HG03097 (cell line): ENCODE results near the gene PPP2R3A.

Experiments used
- ATAC-seq: cut with Tn5 transposase; IDR thresholded peaks from one replicate; pipeline ENCODE4 v1.9.1; 2021; ENCODE audit not compliant: unreplicated experiment, low FRiP score

The PPP2R3A gene

DNA sequence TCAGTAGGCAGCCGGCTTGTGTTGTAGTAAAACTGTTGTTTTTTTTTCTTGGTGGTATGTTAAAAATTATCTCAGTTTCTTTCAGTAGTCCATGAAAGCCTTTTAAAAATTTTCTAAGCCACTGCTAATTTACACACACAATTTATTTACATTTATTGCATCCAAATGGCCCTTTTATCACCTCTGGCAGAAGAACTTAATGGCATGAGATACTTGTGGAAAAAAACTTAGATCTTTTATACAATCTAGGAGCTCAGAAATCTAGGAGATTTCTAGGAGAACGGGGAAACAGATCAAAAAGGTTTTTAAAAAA, 1.4 kb downstream of the PPP2R3A start:
- ATAC-seq = no peak

DNA sequence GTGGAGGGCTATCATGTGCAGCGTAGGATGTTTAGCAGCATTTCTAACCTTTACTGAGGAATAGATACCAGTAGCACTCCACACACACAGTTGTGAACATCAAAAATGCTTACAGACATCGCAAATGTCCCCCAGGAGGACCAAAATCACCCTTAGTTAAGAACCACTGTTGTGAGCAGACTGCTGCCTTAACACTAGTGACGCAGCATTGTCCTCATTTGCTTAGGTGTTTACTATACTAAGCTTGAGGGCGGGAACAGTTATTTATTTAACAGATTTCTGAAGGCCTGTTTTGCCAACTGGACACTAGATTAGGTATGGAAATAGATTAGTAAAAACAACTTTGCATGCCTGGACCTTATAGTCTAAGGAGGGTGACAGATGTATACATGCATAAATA, 2.3 kb downstream of the PPP2R3A start:
- no peak for ATAC-seq

DNA sequence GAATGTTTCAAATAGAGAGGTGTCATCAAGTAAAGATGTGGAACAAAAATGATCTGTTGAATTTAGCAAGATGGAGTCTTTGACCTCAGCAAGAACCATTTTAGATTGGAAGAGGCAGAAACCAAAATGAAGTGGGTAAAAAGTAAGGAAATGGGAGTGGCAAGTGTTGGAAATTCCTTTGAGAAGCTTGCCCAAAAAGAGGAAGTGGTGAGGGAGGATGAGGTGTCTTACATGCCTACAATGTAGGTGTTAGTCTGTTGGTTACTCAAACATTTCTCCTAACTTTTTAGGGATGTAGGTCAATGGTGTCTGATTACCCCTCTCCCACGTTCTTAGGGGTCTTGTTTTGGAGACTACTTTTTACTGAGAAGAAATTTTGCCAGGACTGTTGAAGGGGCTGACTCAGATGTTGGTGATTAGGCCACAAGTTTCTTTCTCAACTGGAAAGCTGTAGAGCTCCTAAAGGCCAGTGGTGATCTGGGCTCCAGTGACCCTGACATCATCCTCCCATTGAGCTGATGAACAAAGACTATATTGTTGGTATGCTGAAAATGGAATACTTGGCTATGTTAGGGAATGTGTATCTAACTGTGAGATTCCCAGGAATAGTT, 5.1 kb downstream of the PPP2R3A start:
- ATAC-seq = no peak

DNA sequence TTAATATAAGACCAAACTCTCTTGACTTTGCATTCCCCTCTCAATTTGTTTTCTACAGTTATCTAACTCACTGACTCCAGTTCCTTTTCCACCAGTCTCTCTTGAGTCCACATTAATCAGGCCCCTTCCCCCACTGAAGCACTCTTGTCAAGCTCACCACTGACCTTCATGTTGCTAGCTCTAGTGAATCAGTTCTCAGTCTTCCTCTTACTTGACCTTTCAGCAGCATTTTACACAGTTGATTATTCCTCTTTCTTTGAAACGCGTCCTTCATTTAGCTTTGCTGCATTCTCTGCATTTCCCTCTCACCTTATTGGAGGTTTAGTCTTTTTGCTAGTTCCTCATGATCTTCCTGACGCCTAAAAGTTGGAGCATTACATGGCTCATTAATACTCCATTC, 8.3 kb downstream of the PPP2R3A start:
- no peak for ATAC-seq

DNA sequence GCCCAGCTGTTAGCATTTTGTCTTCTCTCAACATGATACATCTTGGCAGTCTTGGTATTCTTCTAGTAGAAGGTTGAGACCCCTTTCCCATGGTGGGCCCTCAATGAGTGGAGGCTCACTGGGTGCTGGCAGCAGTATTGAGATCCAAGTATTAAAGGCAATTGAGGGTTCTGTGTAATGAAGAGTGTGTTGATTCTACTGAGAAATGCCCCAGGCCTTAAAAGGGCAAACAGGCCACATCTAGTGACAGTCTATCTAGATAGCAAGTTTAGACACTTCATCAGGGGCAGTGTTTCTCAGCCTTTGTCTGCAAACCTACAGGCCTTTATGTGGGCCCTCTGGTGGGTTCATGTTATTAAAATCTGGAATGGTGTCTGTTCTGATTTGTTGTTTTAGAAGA, 9.5 kb downstream of the PPP2R3A start:
- no peak for ATAC-seq

DNA sequence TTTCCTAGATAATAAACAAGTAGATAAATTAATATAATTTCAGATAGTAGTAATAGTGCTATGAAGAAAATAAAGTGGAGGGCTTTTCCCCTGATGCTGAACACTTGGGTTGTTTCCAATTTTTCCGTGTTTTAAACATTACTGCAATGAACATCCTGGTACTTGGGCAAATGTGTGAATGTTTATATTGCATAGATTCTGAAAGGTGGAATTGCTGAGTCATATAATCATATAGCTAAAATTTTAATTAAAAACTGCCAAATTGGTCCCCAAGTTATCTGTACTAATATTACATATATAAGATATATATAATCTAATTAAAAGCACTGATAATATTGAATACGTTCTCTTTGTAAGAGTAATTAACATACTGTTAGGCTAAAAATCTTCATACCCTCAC, 10.0 kb downstream of the PPP2R3A start:
- no peak for ATAC-seq

DNA sequence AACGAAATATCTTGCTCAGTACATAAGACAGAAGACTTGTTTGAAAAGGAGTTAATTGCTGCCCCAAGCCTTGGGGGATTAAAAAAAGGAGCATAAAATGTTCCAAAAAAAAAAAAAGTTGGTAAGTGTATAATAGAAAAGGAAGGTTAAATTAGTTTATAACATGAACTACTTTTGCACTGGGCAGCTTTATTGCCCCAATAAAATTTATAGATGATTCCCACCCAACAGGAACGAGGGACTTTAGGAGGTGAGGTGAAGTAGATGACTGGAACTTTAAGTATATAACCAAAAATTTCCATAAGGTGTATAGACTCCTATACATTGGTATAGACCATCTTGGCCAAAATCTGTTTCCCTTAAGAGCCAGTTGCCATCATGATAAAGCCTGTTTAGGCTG, 14.8 kb downstream of the PPP2R3A start:
- no peak for ATAC-seq

DNA sequence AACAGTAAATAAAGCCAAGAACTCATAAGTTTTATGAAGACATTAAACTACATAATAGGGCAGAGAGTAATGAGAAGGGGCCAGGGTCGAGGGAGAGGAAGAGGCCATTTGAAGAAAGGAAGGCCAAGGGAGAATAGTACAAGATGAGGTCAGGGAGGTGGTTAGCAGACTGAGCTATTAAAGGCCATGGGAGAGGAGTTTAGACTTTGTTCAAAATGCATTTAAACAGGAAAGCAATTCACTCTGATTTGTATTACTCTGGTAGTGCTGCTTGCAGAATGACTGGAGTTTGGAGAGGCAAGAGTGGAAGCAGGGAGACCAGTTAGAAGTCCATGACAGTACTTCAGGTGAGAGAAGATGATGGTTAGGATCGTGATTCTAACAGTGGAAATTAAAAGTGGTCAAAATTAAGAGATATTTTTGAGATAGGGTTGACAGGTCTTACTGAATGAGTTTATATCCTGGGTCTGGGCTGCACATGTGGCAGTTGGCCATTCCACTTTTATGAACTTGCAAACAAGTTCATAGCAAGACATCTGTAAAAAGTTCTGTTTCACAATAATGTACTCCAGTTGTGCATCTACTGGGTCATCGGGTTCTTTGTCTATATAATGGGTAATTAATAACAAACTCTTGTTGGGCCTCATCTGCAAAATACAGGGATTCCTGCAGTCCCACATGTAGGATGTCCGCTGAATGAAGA, 16.3 kb downstream of the PPP2R3A start:
- ATAC-seq = no peak

DNA sequence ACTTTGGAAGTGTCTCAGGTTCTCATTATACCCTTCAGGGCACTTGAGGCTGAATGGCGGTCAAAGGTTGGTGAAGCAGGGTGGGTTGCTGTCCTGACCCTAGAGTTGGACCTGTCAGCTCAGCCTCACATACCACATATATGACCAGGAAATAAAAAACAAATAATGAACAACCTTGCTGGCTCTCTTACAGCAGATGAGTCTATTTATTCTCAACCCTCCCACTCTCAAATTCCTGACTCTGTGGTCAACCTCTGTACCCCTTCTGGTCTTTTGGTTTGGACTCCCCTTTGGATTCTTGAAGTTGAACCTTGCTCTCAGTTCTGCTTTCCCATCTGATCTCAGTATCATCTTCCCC, 16.9 kb downstream of the PPP2R3A start:
- no peak for ATAC-seq

DNA sequence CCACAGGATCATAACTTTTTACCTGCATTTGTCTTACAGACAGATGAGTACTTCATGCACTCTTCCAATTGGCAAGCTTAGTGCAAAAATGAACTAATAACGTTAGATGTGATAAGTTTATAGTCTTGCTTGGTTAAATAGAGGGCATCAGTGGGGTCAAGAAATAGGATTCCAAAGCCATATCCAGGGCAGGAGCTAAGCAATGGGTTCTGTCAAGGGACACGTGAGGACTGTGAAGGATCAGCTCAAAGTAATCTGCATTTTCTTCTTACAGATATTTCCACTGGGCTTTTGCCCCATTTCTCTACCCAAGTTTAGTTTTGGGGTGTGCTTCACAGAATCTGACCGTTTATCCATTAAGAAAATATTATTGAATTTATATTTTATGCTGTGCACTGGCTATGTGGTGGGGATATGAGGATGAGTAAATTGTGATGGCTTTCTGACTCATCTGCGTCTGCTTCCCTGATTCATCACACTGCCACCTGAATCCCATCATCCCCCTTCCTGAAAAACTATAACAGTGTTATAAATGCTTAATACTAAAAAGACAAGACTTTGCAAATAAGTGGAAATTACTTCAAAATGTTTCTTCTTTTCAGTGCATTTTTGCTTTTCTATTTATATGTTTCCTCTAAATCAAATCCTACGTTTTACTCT, 17.5 kb downstream of the PPP2R3A start:
- ATAC-seq = no peak

DNA sequence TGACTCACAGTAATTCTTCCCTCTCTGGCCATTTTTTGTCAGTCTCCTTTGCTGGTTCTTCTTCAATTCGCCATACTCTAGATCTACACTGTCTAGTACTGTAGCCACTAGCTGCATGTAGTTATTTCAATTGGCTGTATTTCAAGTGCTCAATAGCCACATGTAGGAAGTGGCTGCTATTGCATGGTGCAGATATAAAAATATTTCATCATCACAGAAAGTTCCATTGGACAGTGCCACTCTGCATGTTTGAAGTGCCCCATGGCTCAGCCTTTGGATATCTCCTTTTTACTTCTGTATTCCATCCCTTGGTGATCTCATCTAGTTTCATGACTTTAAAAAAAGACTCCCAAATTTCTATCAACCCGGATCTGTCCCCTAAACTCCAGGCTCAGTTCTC, 22.1 kb downstream of the PPP2R3A start:
- no peak for ATAC-seq

DNA sequence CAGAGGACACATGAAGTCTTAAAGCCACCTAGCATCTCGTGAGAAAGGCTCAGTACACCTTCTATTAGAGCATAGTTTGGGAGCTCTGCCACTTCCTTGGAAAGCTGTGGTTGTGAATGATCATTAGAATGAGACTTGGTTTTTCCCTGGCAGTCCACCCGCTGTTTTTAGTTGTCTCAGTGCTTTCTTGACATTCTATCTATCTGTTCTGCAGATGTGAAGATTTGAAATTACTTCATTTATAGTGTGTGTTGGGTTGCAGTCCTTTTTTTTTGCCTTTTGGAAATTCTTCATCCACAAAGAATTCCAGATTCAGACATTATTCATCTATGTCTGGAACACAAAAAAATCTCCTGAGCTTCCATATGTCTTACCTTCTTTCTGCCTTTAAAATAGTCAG, 23.7 kb downstream of the PPP2R3A start:
- ATAC-seq = no peak

DNA sequence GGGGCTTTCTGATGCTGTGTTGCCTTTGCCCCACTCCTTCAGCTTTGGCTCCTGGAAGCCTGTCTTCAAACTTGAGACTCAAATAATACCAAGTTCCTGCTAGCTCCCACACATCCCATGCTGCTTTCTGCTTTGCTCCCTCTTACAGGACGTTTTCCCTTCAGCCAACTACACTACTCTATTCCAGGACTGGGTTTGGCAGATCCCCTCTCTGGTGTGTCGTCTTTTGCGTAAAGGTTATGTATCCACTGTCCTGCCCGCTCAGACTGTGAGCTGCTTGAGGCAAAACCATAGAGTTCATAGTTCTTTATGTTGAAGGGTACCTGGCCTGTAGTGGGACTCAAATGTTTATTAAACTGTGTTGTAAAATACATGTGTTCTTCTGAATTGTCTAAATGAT, 25.4 kb downstream of the PPP2R3A start:
- ATAC-seq = no peak

DNA sequence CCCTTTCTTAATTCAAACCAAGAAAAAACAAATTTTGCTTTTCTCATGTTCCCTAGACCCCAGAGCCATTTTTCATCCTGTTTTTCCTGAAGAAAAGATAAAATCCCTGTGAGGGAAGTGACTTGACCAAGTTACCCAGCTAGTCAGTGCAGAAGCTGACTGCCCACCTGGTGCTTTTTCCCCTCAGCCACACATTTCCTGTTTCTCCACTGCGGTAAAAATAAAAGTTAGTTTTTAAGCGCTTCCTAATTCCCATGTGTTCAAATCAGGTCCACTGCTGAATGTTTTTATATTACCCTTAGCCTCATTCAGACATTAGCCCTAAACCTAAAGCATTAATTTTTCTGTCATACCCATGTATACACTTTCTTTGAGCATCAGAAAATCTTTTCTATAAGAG, 26.1 kb downstream of the PPP2R3A start:
- ATAC-seq = no peak

DNA sequence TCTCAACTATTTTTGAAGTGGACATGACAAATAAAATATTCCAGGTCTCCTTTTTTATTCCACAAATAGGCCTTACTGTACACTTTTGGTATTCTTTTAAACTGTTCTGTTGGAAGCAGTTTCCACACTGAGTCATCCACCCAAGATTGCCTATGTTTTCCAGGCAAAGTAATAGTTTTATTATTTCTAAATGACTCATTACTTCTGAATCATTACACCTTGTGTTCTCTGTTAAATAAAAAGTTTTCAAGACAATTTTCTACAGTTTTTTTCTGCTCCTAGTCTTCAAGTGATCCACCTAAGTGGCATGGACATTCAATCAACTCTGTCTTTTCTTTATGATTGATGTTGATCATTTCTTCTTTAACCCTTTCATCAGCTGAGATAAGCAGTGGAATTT, 26.5 kb downstream of the PPP2R3A start:
- no peak for ATAC-seq

DNA sequence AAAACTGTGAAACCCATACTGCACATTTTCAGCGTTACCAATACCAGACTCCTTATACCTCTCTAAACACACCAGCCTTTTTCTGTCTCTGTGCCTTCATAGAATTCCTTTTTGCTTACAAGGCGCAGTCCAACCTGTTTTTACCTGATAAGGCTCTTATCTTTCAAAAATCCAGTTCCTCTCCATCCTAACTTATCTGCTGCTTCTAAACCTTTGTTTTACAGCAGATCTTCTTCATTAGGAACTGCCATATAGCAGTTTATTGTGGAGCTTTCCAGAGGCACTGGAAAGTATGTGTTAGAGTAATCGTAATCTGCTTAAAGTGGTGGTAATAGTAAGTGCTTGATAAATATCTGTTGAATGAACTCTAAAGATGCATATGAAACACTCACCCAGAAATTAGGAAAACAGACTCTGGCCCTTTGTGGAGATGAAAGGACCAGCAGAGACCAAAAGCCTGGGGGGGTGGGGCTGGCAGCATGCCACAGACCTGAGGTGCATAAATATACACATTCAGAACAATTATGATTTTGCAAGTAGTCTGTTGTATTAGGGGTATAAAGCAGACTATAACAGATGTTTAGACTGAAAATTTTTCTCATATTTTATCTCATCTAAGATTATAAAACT, 29.3 kb downstream of the PPP2R3A start:
- no peak for ATAC-seq

DNA sequence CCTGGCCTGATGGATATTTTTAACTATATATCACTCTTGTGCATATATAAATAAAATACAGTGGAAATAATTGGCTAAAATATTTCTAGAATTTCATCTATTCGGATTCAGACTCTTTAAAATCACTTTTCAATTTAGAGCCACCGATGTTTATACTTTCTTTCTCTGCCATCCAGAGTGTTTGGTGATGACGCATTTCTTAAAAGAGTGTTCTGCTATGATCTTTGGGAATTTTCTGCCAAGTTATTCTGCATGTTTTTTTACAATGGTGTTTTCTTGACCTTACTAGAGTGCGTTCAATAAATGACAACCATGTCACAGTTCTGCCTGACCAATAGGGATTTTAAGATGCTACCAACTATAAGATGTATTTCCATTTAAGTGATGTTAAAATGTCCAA, 30.2 kb downstream of the PPP2R3A start:
- no peak for ATAC-seq

DNA sequence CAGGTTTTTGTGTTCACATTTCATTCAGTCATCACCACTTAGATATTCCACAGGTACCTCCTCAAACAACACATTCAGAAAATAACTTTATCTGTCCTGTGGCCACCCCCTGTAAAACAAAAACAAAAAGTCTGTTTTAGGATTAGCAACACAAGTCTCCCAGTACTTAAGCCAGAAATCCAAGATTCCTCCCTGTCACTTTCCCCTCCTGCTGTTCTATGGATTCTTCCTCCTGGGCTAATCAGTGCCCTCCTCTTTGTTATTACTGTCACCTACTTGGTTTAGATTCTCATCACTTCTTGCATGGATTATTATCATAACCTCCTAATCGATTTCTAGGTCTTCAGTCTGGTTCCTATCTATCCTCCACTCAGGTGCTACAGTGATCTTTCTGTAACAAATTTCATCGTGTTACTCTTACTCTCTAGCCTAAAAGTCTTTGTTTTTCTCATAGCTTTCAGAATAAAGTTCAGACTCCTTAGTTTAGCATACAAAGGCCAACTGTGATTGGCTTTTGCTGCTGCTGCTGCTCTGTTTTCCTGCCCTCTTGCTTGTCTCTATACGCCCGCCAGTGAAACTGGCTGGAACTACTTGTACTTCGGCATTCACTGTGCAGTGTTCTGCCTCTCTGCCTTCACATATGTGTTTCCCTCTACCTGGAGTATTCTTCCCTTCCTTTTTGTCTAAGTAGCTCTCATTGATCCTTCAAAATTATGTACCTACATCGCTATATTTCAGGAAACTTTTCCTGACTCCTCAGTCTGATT, 32.2 kb downstream of the PPP2R3A start:
- no peak for ATAC-seq

DNA sequence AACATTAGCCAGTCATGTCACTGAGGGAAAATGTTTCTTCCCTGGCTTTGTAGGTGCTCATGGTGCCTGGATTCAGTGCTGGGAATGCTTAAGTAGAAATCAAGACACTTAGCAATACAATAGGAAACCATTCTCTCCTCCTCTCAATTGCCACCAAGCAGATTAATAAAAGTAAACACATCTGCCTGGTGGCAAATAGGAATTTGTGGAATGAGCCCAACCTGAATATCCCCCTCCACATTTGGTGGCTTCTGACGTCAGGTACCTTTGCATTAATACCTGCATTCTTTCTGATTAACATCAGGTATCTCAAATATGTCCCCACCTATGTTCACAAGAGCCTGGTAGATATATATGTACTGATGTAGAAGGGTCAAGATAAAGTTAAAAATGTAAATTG, 42.7 kb downstream of the PPP2R3A start:
- no peak for ATAC-seq

DNA sequence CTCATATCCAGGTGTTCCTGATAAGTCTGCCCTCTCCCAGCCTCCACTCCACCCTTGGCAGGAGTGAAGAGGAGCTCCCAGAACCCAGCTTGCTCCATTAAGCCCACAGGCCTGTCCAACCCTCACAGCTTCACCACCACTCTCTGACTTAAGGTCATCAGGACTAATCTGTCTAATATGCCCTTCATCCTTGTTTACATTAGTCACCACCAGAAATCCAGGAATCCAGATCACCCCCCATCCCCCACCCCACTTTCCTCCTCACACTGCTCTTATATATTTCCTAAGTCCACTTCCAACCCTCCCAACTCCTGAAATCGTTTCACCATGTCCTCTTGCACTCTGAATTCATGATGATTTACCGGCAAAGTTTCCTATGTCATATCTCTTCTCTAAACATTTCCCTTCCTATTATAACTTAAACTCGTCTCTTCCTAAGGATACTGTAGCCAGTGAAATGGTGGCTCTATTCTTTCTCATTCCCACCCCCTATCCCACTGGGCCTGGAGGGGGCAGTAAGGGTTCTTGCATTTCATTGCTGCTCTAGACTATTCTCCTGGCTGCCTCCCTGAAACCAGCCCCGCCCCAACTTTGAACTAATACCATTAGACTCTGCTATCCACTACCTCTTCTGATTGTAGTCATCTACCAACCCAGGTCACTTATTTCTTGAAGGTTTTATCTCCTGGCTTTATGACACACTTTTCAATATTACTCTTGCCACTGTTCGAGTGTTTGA, 43.4 kb downstream of the PPP2R3A start:
- no peak for ATAC-seq

DNA sequence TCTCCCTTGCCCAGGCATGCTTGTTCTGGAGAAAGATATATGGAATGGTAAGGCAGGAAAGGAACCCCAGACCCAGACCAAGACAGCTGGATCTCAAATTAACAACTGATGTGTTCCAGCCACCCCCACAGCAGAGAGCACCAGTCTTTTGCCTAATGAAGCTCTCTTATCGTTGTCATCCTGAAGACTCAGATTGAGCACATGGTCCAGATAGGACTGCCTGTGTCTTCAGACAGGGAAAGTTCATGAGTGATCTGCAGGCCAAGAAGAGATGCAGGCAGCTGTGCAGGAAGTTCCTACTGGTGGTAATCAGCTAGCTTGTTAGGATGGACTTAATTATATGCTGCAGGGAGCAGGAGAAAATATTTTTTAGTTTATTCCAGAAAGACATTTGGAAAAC, 53.3 kb downstream of the PPP2R3A start:
- no peak for ATAC-seq
